ENCODE measurements around the gene IFIH1.

IFIH1 gene

DNA sequence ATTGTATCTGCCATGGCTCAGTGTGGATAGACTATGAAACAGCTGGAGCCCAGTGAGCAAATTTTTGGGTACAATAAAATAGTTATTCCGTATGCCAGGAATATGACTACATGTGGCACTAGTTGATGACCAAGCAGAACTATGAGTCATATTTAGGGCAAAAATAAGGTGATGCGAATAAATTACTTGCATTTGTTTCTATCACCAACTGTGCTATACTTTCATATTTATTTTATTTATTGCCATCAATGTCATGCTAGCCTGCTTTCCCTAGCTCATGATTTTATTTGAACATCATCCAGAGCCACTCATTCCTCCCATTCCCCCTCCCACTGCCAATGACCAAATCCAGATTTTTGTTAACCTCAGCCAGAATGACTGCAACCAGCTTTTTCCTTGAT is 61.9 kb downstream of the IFIH1 start:
- Histone ChIP-seq H3K4me2 (ENCODE audit: low read length) (no peak overlapping the region), H3K4me3 (ENCODE audit: low read length) (no peak overlapping the region), H3K56ac (ENCODE audit: low read length) (no peak overlapping the region), H3K23ac (ENCODE audit: low read length) (no peak overlapping the region), H4K8ac (ENCODE audit: low read depth, low read length) (no peak overlapping the region), H3K9ac (ENCODE audit: low read length) (no peak overlapping the region), H3K27ac (ENCODE audit: low read depth, low read length) (no peak overlapping the region), H3K4ac (ENCODE audit: low read depth, low read length) (no peak overlapping the region), H3K4me1 (ENCODE audit: control insufficient read depth, low read depth, low read length) (no peaks in the 10 kb centered on the region), H2BK15ac (replicated peaks; ENCODE audit: low read depth) (no peak overlapping the region), H2BK5ac (ENCODE audit: low read length) (no peak overlapping the region), H3K18ac (ENCODE audit: low read length) (no peak overlapping the region), H3K36me3 (ENCODE audit: control insufficient read depth, insufficient read depth, low read length) (no peaks in the 10 kb centered on the region), H3K27me3 (ENCODE audit: insufficient read depth, low read length, poor library complexity) (no peaks in the 10 kb centered on the region), H3K79me1 (ENCODE audit: low read length) (no peaks in the 10 kb centered on the region), H3K79me2 (ENCODE audit: control insufficient read depth, insufficient read depth, low read length) (no peaks in the 10 kb centered on the region), H4K5ac (ENCODE audit: low read length) (no peak overlapping the region), H2BK120ac (ENCODE audit: low read depth, low read length) (no peak overlapping the region), H2AK5ac (ENCODE audit: low read length) (no peak overlapping the region)
- no CpG with 5 or more reads among the region's 2 CpGs for WGBS (ENCODE audit: extremely low coverage, insufficient coverage, low lambda C conversion rate)
- no peak for DNase-seq

GRCh38 chr2:162254236-162254871 is 64.1 kb downstream of the IFIH1 start:
- Histone ChIP-seq H3K4me2 (ENCODE audit: low read length) (no peak overlapping the region), H3K4me1 (ENCODE audit: control insufficient read depth, low read depth, low read length) (no peaks in the 10 kb centered on the region), H3K18ac (ENCODE audit: low read length) (no peak overlapping the region), H3K9ac (ENCODE audit: low read length) (no peak overlapping the region), H2AK5ac (ENCODE audit: low read length) (no peak overlapping the region), H3K23ac (ENCODE audit: low read length) (no peak overlapping the region), H3K4ac (ENCODE audit: low read depth, low read length) (no peak overlapping the region), H2BK5ac (ENCODE audit: low read length) (no peak overlapping the region), H3K56ac (ENCODE audit: low read length) (no peak overlapping the region), H3K4me3 (ENCODE audit: low read length) (no peak overlapping the region), H3K27ac (ENCODE audit: low read depth, low read length) (no peak overlapping the region), H3K36me3 (ENCODE audit: control insufficient read depth, insufficient read depth, low read length) (no peaks in the 10 kb centered on the region), H4K5ac (ENCODE audit: low read length) (no peak overlapping the region), H2BK15ac (replicated peaks; ENCODE audit: low read depth) (no peak overlapping the region), H3K79me2 (ENCODE audit: control insufficient read depth, insufficient read depth, low read length) (no peaks in the 10 kb centered on the region), H3K79me1 (ENCODE audit: low read length) (no peaks in the 10 kb centered on the region), H3K27me3 (ENCODE audit: insufficient read depth, low read length, poor library complexity) (no peaks in the 10 kb centered on the region), H4K8ac (ENCODE audit: low read depth, low read length) (no peak overlapping the region), H2BK120ac (ENCODE audit: low read depth, low read length) (no peak overlapping the region)
- WGBS (ENCODE audit: extremely low coverage, insufficient coverage, low lambda C conversion rate), result no CpG with 5 or more reads among the region's 2 CpGs
- no peak for DNase-seq

GRCh38 chr2:162253435-162253834 is 65.0 kb downstream of the IFIH1 start:
- no peak overlapping the region for H3K56ac ChIP-seq (ENCODE audit: low read length)
- no peaks in the 10 kb centered on the region for H3K36me3 ChIP-seq (ENCODE audit: control insufficient read depth, insufficient read depth, low read length)
- no peak overlapping the region for H3K27ac ChIP-seq (ENCODE audit: low read depth, low read length)
- H3K79me2 ChIP-seq (ENCODE audit: control insufficient read depth, insufficient read depth, low read length), result no peaks in the 10 kb centered on the region
- no peak overlapping the region for H3K18ac ChIP-seq (ENCODE audit: low read length)
- DNase-seq, result no peak
- no peak overlapping the region for H3K9ac ChIP-seq (ENCODE audit: low read length)
- no peaks in the 10 kb centered on the region for H3K79me1 ChIP-seq (ENCODE audit: low read length)
- H2BK15ac ChIP-seq (replicated peaks; ENCODE audit: low read depth), result no peak overlapping the region
- H3K23ac ChIP-seq (ENCODE audit: low read length), result no peak overlapping the region
- H4K5ac ChIP-seq (ENCODE audit: low read length), result no peak overlapping the region
- no peak overlapping the region for H3K4me3 ChIP-seq (ENCODE audit: low read length)
- H2BK5ac ChIP-seq (ENCODE audit: low read length), result no peak overlapping the region
- H3K4me1 ChIP-seq (ENCODE audit: control insufficient read depth, low read depth, low read length), result no peaks in the 10 kb centered on the region
- no peak overlapping the region for H2AK5ac ChIP-seq (ENCODE audit: low read length)
- H3K27me3 ChIP-seq (ENCODE audit: insufficient read depth, low read length, poor library complexity), result no peaks in the 10 kb centered on the region
- no peak overlapping the region for H3K4ac ChIP-seq (ENCODE audit: low read depth, low read length)
- H4K8ac ChIP-seq (ENCODE audit: low read depth, low read length), result no peak overlapping the region
- no CpG with 5 or more reads among the region's 3 CpGs for WGBS (ENCODE audit: extremely low coverage, insufficient coverage, low lambda C conversion rate)
- no peak overlapping the region for H3K4me2 ChIP-seq (ENCODE audit: low read length)
- H2BK120ac ChIP-seq (ENCODE audit: low read depth, low read length), result no peak overlapping the region

DNA sequence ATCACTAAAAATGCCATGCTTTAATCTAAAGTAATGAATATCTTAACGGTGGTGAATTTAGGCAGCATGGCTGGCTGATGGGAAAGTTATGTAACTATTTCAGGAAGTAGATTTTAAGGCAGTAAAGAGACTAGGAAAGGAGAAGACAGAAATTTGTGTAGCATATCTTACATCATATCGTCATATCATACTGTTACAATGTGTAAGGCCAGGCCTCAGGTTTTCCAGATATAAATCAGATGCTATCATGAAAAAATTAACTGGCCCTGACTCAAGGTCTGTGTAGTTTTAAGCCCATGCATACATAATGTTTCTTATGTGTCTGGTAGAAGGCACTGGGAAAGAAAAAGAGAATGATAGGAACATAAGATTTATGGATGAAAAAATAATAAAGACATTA is 66.3 kb downstream of the IFIH1 start:
- no peaks in the 10 kb centered on the region for H3K79me1 ChIP-seq (ENCODE audit: low read length)
- no peak overlapping the region for H3K27ac ChIP-seq (ENCODE audit: low read depth, low read length)
- no peaks in the 10 kb centered on the region for H3K79me2 ChIP-seq (ENCODE audit: control insufficient read depth, insufficient read depth, low read length)
- no peak overlapping the region for H4K8ac ChIP-seq (ENCODE audit: low read depth, low read length)
- no peak overlapping the region for H2BK120ac ChIP-seq (ENCODE audit: low read depth, low read length)
- H3K23ac ChIP-seq (ENCODE audit: low read length), result no peak overlapping the region
- H3K4me2 ChIP-seq (ENCODE audit: low read length), result no peak overlapping the region
- DNase-seq, result no peak
- H3K4me3 ChIP-seq (ENCODE audit: low read length), result no peak overlapping the region
- H3K9ac ChIP-seq (ENCODE audit: low read length), result no peak overlapping the region
- H3K56ac ChIP-seq (ENCODE audit: low read length), result no peak overlapping the region
- H3K36me3 ChIP-seq (ENCODE audit: control insufficient read depth, insufficient read depth, low read length), result no peaks in the 10 kb centered on the region
- WGBS (ENCODE audit: extremely low coverage, insufficient coverage, low lambda C conversion rate), result no CpG with 5 or more reads among the region's 2 CpGs
- no peak overlapping the region for H2AK5ac ChIP-seq (ENCODE audit: low read length)
- no peaks in the 10 kb centered on the region for H3K4me1 ChIP-seq (ENCODE audit: control insufficient read depth, low read depth, low read length)
- no peak overlapping the region for H2BK15ac ChIP-seq (replicated peaks; ENCODE audit: low read depth)
- H2BK5ac ChIP-seq (ENCODE audit: low read length), result no peak overlapping the region
- no peak overlapping the region for H3K4ac ChIP-seq (ENCODE audit: low read depth, low read length)
- H3K18ac ChIP-seq (ENCODE audit: low read length), result no peak overlapping the region
- H4K5ac ChIP-seq (ENCODE audit: low read length), result no peak overlapping the region
- no peaks in the 10 kb centered on the region for H3K27me3 ChIP-seq (ENCODE audit: insufficient read depth, low read length, poor library complexity)

- no peaks in the 10 kb centered on the region for H3K79me1 ChIP-seq (ENCODE audit: low read length)
- H2BK5ac ChIP-seq (ENCODE audit: low read length), result no peak overlapping the region
- H4K5ac ChIP-seq (ENCODE audit: low read length), result no peak overlapping the region
- H2AK5ac ChIP-seq (ENCODE audit: low read length), result no peak overlapping the region
- H3K79me2 ChIP-seq (ENCODE audit: control insufficient read depth, insufficient read depth, low read length), result no peaks in the 10 kb centered on the region
- no peak overlapping the region for H2BK120ac ChIP-seq (ENCODE audit: low read depth, low read length)
- no peak overlapping the region for H3K27ac ChIP-seq (ENCODE audit: low read depth, low read length)
- H4K8ac ChIP-seq (ENCODE audit: low read depth, low read length), result no peak overlapping the region
- no peaks in the 10 kb centered on the region for H3K4me1 ChIP-seq (ENCODE audit: control insufficient read depth, low read depth, low read length)
- H3K18ac ChIP-seq (ENCODE audit: low read length), result no peak overlapping the region
- no peak overlapping the region for H3K4me2 ChIP-seq (ENCODE audit: low read length)
- H3K27me3 ChIP-seq (ENCODE audit: insufficient read depth, low read length, poor library complexity), result no peaks in the 10 kb centered on the region
- no peak overlapping the region for H3K56ac ChIP-seq (ENCODE audit: low read length)
- no peak overlapping the region for H3K4ac ChIP-seq (ENCODE audit: low read depth, low read length)
- H3K9ac ChIP-seq (ENCODE audit: low read length), result no peak overlapping the region
- no peak overlapping the region for H2BK15ac ChIP-seq (replicated peaks; ENCODE audit: low read depth)
- no peak overlapping the region for H3K4me3 ChIP-seq (ENCODE audit: low read length)
- H3K36me3 ChIP-seq (ENCODE audit: control insufficient read depth, insufficient read depth, low read length), result no peaks in the 10 kb centered on the region
- DNase-seq, result peak; percentile 48
- H3K23ac ChIP-seq (ENCODE audit: low read length), result no peak overlapping the region
These were observed 72.7 kb downstream of the IFIH1 start for GRCh38 chr2:162245781-162246180.

GRCh38 chr2:162245061-162245460 is 73.4 kb downstream of the IFIH1 start:
- Histone ChIP-seq H3K4me1 (ENCODE audit: control insufficient read depth, low read depth, low read length) (no peaks in the 10 kb centered on the region), H4K8ac (ENCODE audit: low read depth, low read length) (no peak overlapping the region), H3K4ac (ENCODE audit: low read depth, low read length) (no peak overlapping the region), H3K27me3 (ENCODE audit: insufficient read depth, low read length, poor library complexity) (no peaks in the 10 kb centered on the region), H3K79me1 (ENCODE audit: low read length) (no peaks in the 10 kb centered on the region), H3K27ac (ENCODE audit: low read depth, low read length) (no peak overlapping the region), H2BK15ac (replicated peaks; ENCODE audit: low read depth) (no peak overlapping the region), H3K56ac (ENCODE audit: low read length) (no peak overlapping the region), H3K4me2 (ENCODE audit: low read length) (no peak overlapping the region), H3K79me2 (ENCODE audit: control insufficient read depth, insufficient read depth, low read length) (no peaks in the 10 kb centered on the region), H4K5ac (ENCODE audit: low read length) (no peak overlapping the region), H2BK120ac (ENCODE audit: low read depth, low read length) (no peak overlapping the region), H3K18ac (ENCODE audit: low read length) (no peak overlapping the region), H3K4me3 (ENCODE audit: low read length) (no peak overlapping the region), H2BK5ac (ENCODE audit: low read length) (no peak overlapping the region), H3K36me3 (ENCODE audit: control insufficient read depth, insufficient read depth, low read length) (no peaks in the 10 kb centered on the region), H3K23ac (ENCODE audit: low read length) (no peak overlapping the region), H3K9ac (ENCODE audit: low read length) (no peak overlapping the region), H2AK5ac (ENCODE audit: low read length) (no peak overlapping the region)
- no CpG with 5 or more reads among the region's 1 CpG for WGBS (ENCODE audit: extremely low coverage, insufficient coverage, low lambda C conversion rate)
- no peak for DNase-seq

All from mesendoderm (in vitro differentiated cells).